ENCODE measurements around the gene EPB41L2.
A peak's percentile ranks its signal among the peaks of the same experiment; 100 is the strongest.
"Not testable (repeated sequence)": the region's sequence is repeated elsewhere in the genome, so short reads cannot be mapped to it uniquely, and the experiment has no call there.

Gene EPB41L2

GRCh38 chr6:131063028-131063763 lies at the start of gene EPB41L2:
Gene EPB41L2, minus strand, starts transcription at chr6:131063245. Its CDS starts 106,760 bp downstream, at chr6:130956485.
- DNase-seq (ENCODE audit: extremely low read depth in 1 of 2, low read depth in 1 of 2) = peak; percentile 42 to 67

GRCh38 chr6:131112249-131112648 lies 49.2 kb upstream of the EPB41L2 start:
- DNase-seq (ENCODE audit: extremely low read depth in 1 of 2, low read depth in 1 of 2) = no peak

GRCh38 chr6:131107151-131107550 lies 44.1 kb upstream of the EPB41L2 start:
- DNase-seq (ENCODE audit: extremely low read depth in 1 of 2, low read depth in 1 of 2) = no peak

GRCh38 chr6:131103901-131104300 lies 40.9 kb upstream of the EPB41L2 start:
- no peak for DNase-seq (ENCODE audit: extremely low read depth in 1 of 2, low read depth in 1 of 2)

- DNase-seq (ENCODE audit: extremely low read depth in 1 of 2, low read depth in 1 of 2) = no peak
Measured at GRCh38 chr6:131103296-131103695, 40.3 kb upstream of the EPB41L2 start.

GRCh38 chr6:131101911-131102680 lies 39.1 kb upstream of the EPB41L2 start:
- no peak for DNase-seq (ENCODE audit: extremely low read depth in 1 of 2, low read depth in 1 of 2)

GRCh38 chr6:131096786-131097185 lies 33.7 kb upstream of the EPB41L2 start:
- DNase-seq (ENCODE audit: extremely low read depth in 1 of 2, low read depth in 1 of 2) = no peak

- DNase-seq (ENCODE audit: extremely low read depth in 1 of 2, low read depth in 1 of 2) = no peak
Measured at GRCh38 chr6:131093334-131093733, 30.3 kb upstream of the EPB41L2 start.

GRCh38 chr6:131091944-131092343 lies 28.9 kb upstream of the EPB41L2 start:
- DNase-seq (ENCODE audit: extremely low read depth in 1 of 2, low read depth in 1 of 2) = not testable (repeated sequence)

- not testable (repeated sequence) for DNase-seq (ENCODE audit: extremely low read depth in 1 of 2, low read depth in 1 of 2)
Measured at GRCh38 chr6:131090339-131090738, 27.3 kb upstream of the EPB41L2 start.

- no peak for DNase-seq (ENCODE audit: extremely low read depth in 1 of 2, low read depth in 1 of 2)
Measured at GRCh38 chr6:131084982-131085381, 21.9 kb upstream of the EPB41L2 start.

- DNase-seq (ENCODE audit: extremely low read depth in 1 of 2, low read depth in 1 of 2) = no peak
Measured at GRCh38 chr6:131083687-131084086, 20.6 kb upstream of the EPB41L2 start.

- no peak for DNase-seq (ENCODE audit: extremely low read depth in 1 of 2, low read depth in 1 of 2)
Measured at GRCh38 chr6:131082335-131082734, 19.3 kb upstream of the EPB41L2 start.

- DNase-seq (ENCODE audit: extremely low read depth in 1 of 2, low read depth in 1 of 2) = no peak
Measured at GRCh38 chr6:131080084-131080483, 17.0 kb upstream of the EPB41L2 start.

GRCh38 chr6:131073577-131073976 lies 10.5 kb upstream of the EPB41L2 start:
- DNase-seq (ENCODE audit: extremely low read depth in 1 of 2, low read depth in 1 of 2) = no peak

GRCh38 chr6:131070061-131070460 lies 7.0 kb upstream of the EPB41L2 start:
- DNase-seq (ENCODE audit: extremely low read depth in 1 of 2, low read depth in 1 of 2) = no peak

- no peak for DNase-seq (ENCODE audit: extremely low read depth in 1 of 2, low read depth in 1 of 2)
Measured at GRCh38 chr6:131068165-131068564, 5.1 kb upstream of the EPB41L2 start.

- DNase-seq (ENCODE audit: extremely low read depth in 1 of 2, low read depth in 1 of 2) = no peak
Measured at GRCh38 chr6:131067521-131067920, 4.5 kb upstream of the EPB41L2 start.

GRCh38 chr6:131065824-131066171 lies 2.8 kb upstream of the EPB41L2 start:
- DNase-seq (ENCODE audit: extremely low read depth in 1 of 2, low read depth in 1 of 2) = no peak

- DNase-seq (ENCODE audit: extremely low read depth in 1 of 2, low read depth in 1 of 2) = no peak
Measured at GRCh38 chr6:131065112-131065823, 2.2 kb upstream of the EPB41L2 start.

GRCh38 chr6:131063764-131064272 lies 773 bp upstream of the EPB41L2 start:
- no peak for DNase-seq (ENCODE audit: extremely low read depth in 1 of 2, low read depth in 1 of 2)
